Neuron (in vitro differentiated cells): ENCODE results near the gene TRAPPC3L.
"Not testable (repeated sequence)": the region's sequence is repeated elsewhere in the genome, so short reads cannot be mapped to it uniquely, and the experiment has no call there.

Source experiments
- H2AFZ ChIP-seq: one replicate; pipeline ENCODE4 v1.6.1; 2013; ENCODE audit warnings: low read depth, mild to moderate bottlenecking, inconsistent platforms, low read length, moderate library complexity
- H3K27me3 ChIP-seq: one replicate; pipeline ENCODE4 v1.6.1; 2013; ENCODE audit warnings: low read length; ENCODE audit not compliant: insufficient read depth
- H3K36me3 ChIP-seq: one replicate; pipeline ENCODE4 v1.6.1; 2013; ENCODE audit warnings: low read length; ENCODE audit not compliant: insufficient read depth
- H3K4me1 ChIP-seq: one replicate; pipeline ENCODE4 v1.6.1; 2013; ENCODE audit warnings: low read length; ENCODE audit not compliant: insufficient read depth
- H3K4me3 ChIP-seq: 2 replicates; pipeline ENCODE4 v1.5.1; 2013; ENCODE audit warnings: mild to moderate bottlenecking, low read length, moderate library complexity
- H3K9me3 ChIP-seq: one replicate; pipeline ENCODE4 v1.6.1; 2013; ENCODE audit warnings: low read length

Gene TRAPPC3L

GRCh38 chr6:116518621-116519368, 26.7 kb downstream of the TRAPPC3L start:
- no peak overlapping the region for H3K4me3 ChIP-seq
- H3K36me3 ChIP-seq: peaks cover 14% of the 10 kb centered on the region
- peaks cover 3% of the 10 kb centered on the region for H3K9me3 ChIP-seq
- H3K27me3 ChIP-seq: no peaks in the 10 kb centered on the region
- peaks cover 10% of the 10 kb centered on the region for H3K4me1 ChIP-seq
- no peak overlapping the region for H2AFZ ChIP-seq

- peaks cover 22% of the 10 kb centered on the region for H3K4me1 ChIP-seq
- H3K4me3 ChIP-seq: no peak overlapping the region
- peaks cover 3% of the 10 kb centered on the region for H3K9me3 ChIP-seq
- H3K27me3 ChIP-seq: no peaks in the 10 kb centered on the region
- peaks cover 14% of the 10 kb centered on the region for H3K36me3 ChIP-seq
- no peak overlapping the region for H2AFZ ChIP-seq
These were observed 30.3 kb downstream of the TRAPPC3L start for GRCh38 chr6:116515141-116515540.

- no peaks in the 10 kb centered on the region for H3K27me3 ChIP-seq
- H2AFZ ChIP-seq: no peak overlapping the region
- peaks cover 3% of the 10 kb centered on the region for H3K9me3 ChIP-seq
- H3K36me3 ChIP-seq: peaks cover 14% of the 10 kb centered on the region
- H3K4me1 ChIP-seq: peaks cover 22% of the 10 kb centered on the region
- no peak overlapping the region for H3K4me3 ChIP-seq
These were observed 31.4 kb downstream of the TRAPPC3L start for GRCh38 chr6:116514111-116514510.

GRCh38 chr6:116513224-116513875, 32.1 kb downstream of the TRAPPC3L start:
- Histone ChIP-seq H2AFZ (no peak overlapping the region), H3K4me1 (peaks cover 22% of the 10 kb centered on the region), H3K36me3 (peaks cover 14% of the 10 kb centered on the region), H3K27me3 (no peaks in the 10 kb centered on the region), H3K4me3 (peak overlapping the region; percentile 60), H3K9me3 (peaks cover 3% of the 10 kb centered on the region)

- peak overlapping the region; percentile 69 for H2AFZ ChIP-seq
- H3K9me3 ChIP-seq: peaks cover 3% of the 10 kb centered on the region
- peak overlapping the region; percentile 60 for H3K4me3 ChIP-seq
- H3K4me1 ChIP-seq: peaks cover 22% of the 10 kb centered on the region
- H3K27me3 ChIP-seq: no peaks in the 10 kb centered on the region
- H3K36me3 ChIP-seq: peaks cover 14% of the 10 kb centered on the region
These were observed 32.8 kb downstream of the TRAPPC3L start for GRCh38 chr6:116512734-116513133.

GRCh38 chr6:116512111-116512559, 33.3 kb downstream of the TRAPPC3L start:
- Histone ChIP-seq H3K9me3 (peaks cover 3% of the 10 kb centered on the region), H3K36me3 (peaks cover 14% of the 10 kb centered on the region), H3K27me3 (no peaks in the 10 kb centered on the region), H3K4me1 (peaks cover 16% of the 10 kb centered on the region), H2AFZ (peak overlapping the region; percentile 69), H3K4me3 (peak overlapping the region; percentile 60)

GRCh38 chr6:116511424-116512110, 33.9 kb downstream of the TRAPPC3L start, which contains the start of gene CALHM5:
Gene CALHM5 (plus strand): TSS chr6:116511639. CDS start chr6:116511697, 58 bp downstream.
- Histone ChIP-seq H2AFZ (peak within 1 kb of the TSS; percentile 69), H3K9me3 (no peaks in the 10 kb centered on the region), H3K27me3 (no peaks in the 10 kb centered on the region), H3K4me1 (peaks cover 16% of the 10 kb centered on the region), H3K4me3 (peak within 1 kb of the TSS; percentile 60), H3K36me3 (peaks cover 11% of the 10 kb centered on the region)

GRCh38 chr6:116508527-116508926, 37.0 kb downstream of the TRAPPC3L start:
- Histone ChIP-seq H3K36me3 (no peaks in the 10 kb centered on the region), H2AFZ (no peak overlapping the region), H3K9me3 (no peaks in the 10 kb centered on the region), H3K27me3 (no peaks in the 10 kb centered on the region), H3K4me3 (no peak overlapping the region), H3K4me1 (peaks cover 9% of the 10 kb centered on the region)

GRCh38 chr6:116507324-116507723, 38.2 kb downstream of the TRAPPC3L start:
- Histone ChIP-seq H3K4me3 (no peak overlapping the region), H3K4me1 (no peaks in the 10 kb centered on the region), H3K27me3 (no peaks in the 10 kb centered on the region), H3K9me3 (no peaks in the 10 kb centered on the region), H2AFZ (no peak overlapping the region), H3K36me3 (no peaks in the 10 kb centered on the region)

- Histone ChIP-seq H3K27me3 (no peaks in the 10 kb centered on the region), H3K4me1 (peaks cover 4% of the 10 kb centered on the region), H3K36me3 (no peaks in the 10 kb centered on the region), H2AFZ (no peak overlapping the region), H3K4me3 (no peak overlapping the region), H3K9me3 (no peaks in the 10 kb centered on the region)
These were observed 44.5 kb downstream of the TRAPPC3L start for GRCh38 chr6:116500969-116501433.

- Histone ChIP-seq H3K27me3 (no peaks in the 10 kb centered on the region), H3K4me1 (peaks cover 13% of the 10 kb centered on the region), H3K36me3 (no peaks in the 10 kb centered on the region), H3K4me3 (no peak overlapping the region), H3K9me3 (no peaks in the 10 kb centered on the region), H2AFZ (no peak overlapping the region)
These were observed 48.3 kb downstream of the TRAPPC3L start for GRCh38 chr6:116497113-116497676.

GRCh38 chr6:116495161-116495560, 50.3 kb downstream of the TRAPPC3L start:
- not testable (repeated sequence) for H3K36me3 ChIP-seq, H2AFZ ChIP-seq, H3K27me3 ChIP-seq, H3K4me3 ChIP-seq, H3K9me3 ChIP-seq
- H3K4me1 ChIP-seq: peaks cover 23% of the 10 kb centered on the region
